GM19043 (cell line): Measurements from ENCODE around the gene TMEM181.
"Not testable (repeated sequence)": the region's sequence is repeated elsewhere in the genome, so short reads cannot be mapped to it uniquely, and the experiment has no call there.

Source experiments
- ATAC-seq: cut with Tn5 transposase; IDR thresholded peaks from one replicate; pipeline ENCODE4 v1.9.1; 2021; ENCODE audit warnings: low read depth; ENCODE audit not compliant: unreplicated experiment

Gene TMEM181

GRCh38 chr6:158536891-158537798, 22.7 kb upstream of the TMEM181 start:
- ATAC-seq: no peak

GRCh38 chr6:158538741-158539140, 21.1 kb upstream of the TMEM181 start:
- ATAC-seq: no peak

- no peak for ATAC-seq
These were observed 20.5 kb upstream of the TMEM181 start for GRCh38 chr6:158539413-158539812.

- no peak for ATAC-seq
These were observed 20.0 kb upstream of the TMEM181 start for GRCh38 chr6:158539881-158540280.

GRCh38 chr6:158543606-158544185, 16.2 kb upstream of the TMEM181 start:
- ATAC-seq: no peak

GRCh38 chr6:158544428-158544827, 15.5 kb upstream of the TMEM181 start:
- no peak for ATAC-seq

- no peak for ATAC-seq
These were observed 14.6 kb upstream of the TMEM181 start for GRCh38 chr6:158545043-158545966.

GRCh38 chr6:158548418-158549161, 11.3 kb upstream of the TMEM181 start:
- no peak for ATAC-seq

GRCh38 chr6:158552055-158552795, 7.7 kb upstream of the TMEM181 start:
- no peak for ATAC-seq

GRCh38 chr6:158552796-158553138, 7.1 kb upstream of the TMEM181 start:
- ATAC-seq: no peak

- no peak for ATAC-seq
These were observed 5.1 kb upstream of the TMEM181 start for GRCh38 chr6:158554611-158555361.

GRCh38 chr6:158556113-158556512, 3.8 kb upstream of the TMEM181 start:
- ATAC-seq: no peak

GRCh38 chr6:158557110-158557509, 2.8 kb upstream of the TMEM181 start:
- ATAC-seq: not testable (repeated sequence)

- ATAC-seq: no peak
These were observed 2.0 kb upstream of the TMEM181 start for GRCh38 chr6:158557927-158558326.

- ATAC-seq: no peak
These were observed 1.2 kb upstream of the TMEM181 start for GRCh38 chr6:158558415-158559306.

GRCh38 chr6:158559338-158559894, 475 bp upstream of the TMEM181 start:
- ATAC-seq: no peak

GRCh38 chr6:158560836-158561320, 987 bp downstream of the TMEM181 start:
- no peak for ATAC-seq
